Left kidney (tissue), 8 donors: ENCODE measurements around the gene C17orf78. TPM values are rescaled to one million over a fixed set of nuclear protein-coding genes. Genes with fewer than 3 reads are reported as not detected.
"Not testable (repeated sequence)": the region's sequence is repeated elsewhere in the genome, so short reads cannot be mapped to it uniquely, and the experiment has no call there.

Experiments
- DNase-seq: peaks from one replicate; pipeline ENCODE4 v3.0.0-alpha.2; 2013
- long read RNA-seq, 8 donors: transcript quantifications; one replicate each; lab custom pipeline, GENCODE V29; 2026
- polyA plus RNA-seq: library from polyadenylated mRNA; unstranded; fragments of 120-200 nt; gene quantifications from one replicate; pipeline ENCODE4 v1.2.1, GENCODE V29; 2013; ENCODE audit not compliant: insufficient read length

Gene C17orf78
- 0.30 TPM for polyA plus RNA-seq
- long read RNA-seq, donor 1, result 0 reads
- long read RNA-seq, donor 2, result 0 reads
- long read RNA-seq, donor 3, result 0 reads
- long read RNA-seq, donor 4, result 0 reads
- long read RNA-seq, donor 5, result 0 reads
- long read RNA-seq, donor 6, result 0 reads
- long read RNA-seq, donor 7, result 0 reads
- long read RNA-seq, donor 8, result 0 reads

GRCh38 chr17:37375706-37376105 is at the start of gene C17orf78:
Gene C17orf78, plus strand, starts transcription at chr17:37375985. Its CDS starts 108 bp downstream, at chr17:37376093.
- DNase-seq, result no peak

- DNase-seq, result no peak
These were observed 48.3 kb upstream of the C17orf78 start for GRCh38 chr17:37327341-37328090.

- DNase-seq, result no peak
These were observed 36.9 kb upstream of the C17orf78 start for GRCh38 chr17:37338847-37339246.

DNA sequence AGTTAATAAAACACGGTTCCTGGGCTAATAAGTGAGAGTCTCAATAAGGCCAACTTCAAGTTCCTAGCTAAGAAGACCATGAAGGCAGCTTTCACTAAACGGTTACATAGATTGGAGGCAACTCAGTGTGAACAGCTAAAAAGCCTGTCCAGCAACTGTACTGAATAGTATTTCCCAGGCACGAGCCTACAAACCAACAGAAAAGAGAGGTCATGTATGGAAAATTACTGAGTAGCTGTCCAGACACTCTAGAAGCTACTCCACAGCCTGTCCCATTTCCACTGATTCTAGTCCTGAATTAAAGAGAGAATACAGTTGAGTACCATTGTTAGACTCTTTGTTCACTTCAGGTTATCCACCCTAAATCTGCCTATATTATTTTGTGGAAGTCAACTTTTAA is 36.5 kb upstream of the C17orf78 start:
- no peak for DNase-seq

GRCh38 chr17:37340804-37341203 is 35.0 kb upstream of the C17orf78 start:
- no peak for DNase-seq

- DNase-seq, result no peak
These were observed 33.2 kb upstream of the C17orf78 start for GRCh38 chr17:37342589-37342988.

- no peak for DNase-seq
These were observed 31.3 kb upstream of the C17orf78 start for GRCh38 chr17:37344519-37344918.

DNA sequence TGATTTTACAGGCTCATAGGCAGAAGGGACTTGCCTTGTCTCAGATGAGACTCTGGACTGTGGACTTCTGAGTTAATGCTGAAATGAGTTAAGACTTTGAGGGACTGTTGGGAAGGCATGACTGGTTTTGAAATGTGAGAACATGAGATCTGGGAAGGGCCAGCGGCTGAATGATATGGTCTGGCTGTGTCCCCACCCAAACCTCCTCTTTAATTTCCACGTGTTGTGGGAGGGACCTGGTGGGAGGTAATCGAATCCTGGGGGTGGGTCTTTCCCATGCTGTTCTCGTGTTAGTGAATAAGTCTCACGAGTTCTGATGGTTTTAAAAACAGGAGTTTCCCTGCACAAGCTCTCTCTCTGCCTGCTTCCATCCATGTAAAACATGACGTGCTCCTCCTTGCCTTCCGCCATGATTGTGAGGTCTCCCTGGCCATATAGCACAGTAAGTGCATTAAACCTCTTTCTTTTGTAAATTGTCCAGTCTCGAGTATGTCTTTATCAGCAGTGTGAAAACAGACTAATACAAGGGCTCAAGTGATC is 28.9 kb upstream of the C17orf78 start:
- DNase-seq, result not testable (repeated sequence)

GRCh38 chr17:37356796-37357569 is 18.8 kb upstream of the C17orf78 start:
- not testable (repeated sequence) for DNase-seq

GRCh38 chr17:37358098-37358829 is 17.5 kb upstream of the C17orf78 start:
- DNase-seq, result peak; percentile 61

DNA sequence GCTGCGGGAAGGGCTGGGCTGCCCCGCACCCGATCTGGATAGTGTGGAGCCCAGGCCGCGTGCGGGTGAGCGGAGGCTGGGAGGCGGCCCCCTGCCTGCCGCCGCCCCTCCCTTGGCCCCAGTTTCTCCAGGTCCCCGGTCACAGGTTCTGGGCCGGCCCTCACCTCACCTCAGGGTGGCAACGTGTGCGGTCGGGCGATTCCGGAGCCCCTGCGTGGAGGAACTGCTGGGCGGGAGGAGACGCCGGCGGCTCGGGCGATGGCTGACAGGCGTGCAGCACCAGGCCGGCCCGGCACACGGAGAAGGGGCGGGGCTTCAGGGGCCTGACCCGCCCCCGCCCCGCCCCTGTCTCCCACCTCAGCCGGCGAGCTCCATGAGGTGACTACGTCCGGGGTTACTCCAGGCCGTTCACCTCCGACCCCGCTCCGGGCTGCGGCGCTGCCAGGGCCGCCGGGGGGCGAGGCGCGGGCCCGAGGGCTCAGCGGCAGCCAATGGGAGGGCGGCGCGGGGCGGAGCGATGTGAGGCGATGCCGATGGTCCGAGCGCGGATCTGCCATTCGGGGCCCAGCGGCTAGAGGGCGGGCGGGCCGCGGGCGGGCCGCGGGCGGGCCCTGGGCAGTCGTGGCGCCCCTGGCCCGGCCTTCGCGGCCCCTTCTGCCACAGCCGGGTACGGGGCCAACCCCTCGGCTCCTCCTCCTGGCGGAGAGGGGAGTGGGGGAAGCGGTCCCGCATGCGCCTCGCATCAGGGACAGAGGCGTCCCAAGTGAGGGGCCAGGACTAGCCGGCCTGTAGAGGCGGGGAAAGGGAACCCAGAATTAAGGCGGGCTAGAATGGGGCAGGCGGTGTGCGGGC is 16.7 kb upstream of the C17orf78 start:
- peak; percentile 91 for DNase-seq

GRCh38 chr17:37359682-37360188 is 16.1 kb upstream of the C17orf78 start:
- DNase-seq, result no peak

DNA sequence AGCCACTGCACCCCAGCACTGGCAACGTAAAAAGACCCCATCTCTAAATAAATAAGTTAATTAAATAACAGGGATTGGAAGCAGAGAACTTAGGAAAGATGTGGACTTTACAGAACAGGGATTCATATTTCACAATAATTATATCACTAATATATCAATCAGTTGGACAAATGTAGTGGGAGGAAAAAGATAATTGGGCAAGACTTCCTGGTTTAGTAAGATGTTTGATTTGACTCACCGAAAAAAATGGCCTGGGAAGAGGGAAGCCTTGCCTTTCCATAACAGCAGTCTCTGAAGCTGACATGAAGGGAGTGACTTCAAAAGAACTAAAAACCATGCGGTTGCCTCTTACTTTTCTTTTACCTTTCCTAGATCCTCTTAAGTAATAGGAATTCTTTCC is 15.2 kb upstream of the C17orf78 start:
- DNase-seq, result no peak

DNA sequence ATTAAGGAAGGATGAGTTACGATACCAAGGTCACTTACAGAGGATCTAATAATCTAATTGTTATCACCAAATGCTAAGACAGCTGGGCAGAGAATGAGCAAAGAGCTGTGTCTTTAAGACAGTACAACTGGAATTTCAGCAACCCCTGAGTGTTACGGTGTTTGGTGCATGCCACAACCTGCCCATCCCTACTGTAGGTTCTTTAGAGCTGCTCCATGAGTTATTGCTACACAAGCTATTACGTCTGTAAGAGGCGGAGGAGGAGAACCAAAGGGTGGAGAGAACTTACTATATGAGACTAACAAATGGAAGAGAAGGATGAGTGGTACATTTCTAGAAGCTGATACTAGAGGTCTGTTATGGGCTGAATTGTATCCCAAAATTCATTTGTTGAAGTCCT is 14.2 kb upstream of the C17orf78 start:
- no peak for DNase-seq

GRCh38 chr17:37365589-37365988 is 10.2 kb upstream of the C17orf78 start:
- no peak for DNase-seq

DNA sequence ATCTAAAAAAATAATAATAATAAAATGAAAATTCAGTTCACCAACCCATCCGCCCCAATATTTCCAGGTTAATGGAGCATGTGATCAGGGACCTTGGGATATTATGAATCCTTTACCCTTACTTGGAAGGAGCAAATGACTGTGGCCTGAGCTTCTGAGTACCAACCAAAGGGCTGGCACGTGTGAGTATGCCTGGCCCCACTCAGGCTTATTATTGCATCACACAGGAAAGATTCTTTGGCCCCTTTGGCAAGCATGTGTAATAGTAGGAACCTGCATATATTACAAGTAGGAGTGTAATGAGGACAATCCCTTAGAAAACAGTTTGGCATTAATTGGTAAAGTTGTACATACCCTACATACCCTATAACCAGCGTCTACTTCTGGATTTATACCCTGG is 7.2 kb upstream of the C17orf78 start:
- DNase-seq, result no peak

GRCh38 chr17:37373530-37374159 is 2.1 kb upstream of the C17orf78 start:
- peak; percentile 87 for DNase-seq

- DNase-seq, result no peak
These were observed 6.3 kb downstream of the C17orf78 start for GRCh38 chr17:37382056-37382455.

GRCh38 chr17:37384560-37385149 is 8.9 kb downstream of the C17orf78 start:
- no peak for DNase-seq

DNA sequence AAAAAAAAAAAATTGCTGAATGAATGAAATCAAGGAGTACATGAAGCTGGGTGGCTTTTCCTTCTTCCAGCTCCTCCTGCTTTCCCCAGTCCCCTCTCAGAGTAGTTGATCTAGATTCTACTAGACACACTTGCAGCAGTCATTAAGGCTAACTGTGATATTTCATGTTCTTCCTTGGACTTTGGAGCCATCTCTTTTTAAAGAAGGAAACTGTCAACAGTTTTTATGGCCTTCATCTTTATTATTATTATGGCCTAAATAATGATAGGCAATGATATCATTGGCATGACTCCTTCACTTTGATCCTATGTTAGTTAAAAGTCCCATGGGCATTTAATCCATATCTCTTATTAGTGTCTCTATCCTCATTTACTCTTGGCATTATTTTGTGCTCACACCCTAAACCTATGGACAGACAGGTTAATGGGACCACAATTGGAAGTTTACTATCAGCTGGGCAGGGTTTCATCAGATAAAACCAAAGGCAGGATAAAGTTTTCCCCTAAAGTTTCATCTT is 9.7 kb downstream of the C17orf78 start:
- DNase-seq, result no peak
